Measurements from ENCODE around the gene PTPRT.

PTPRT gene

DNA sequence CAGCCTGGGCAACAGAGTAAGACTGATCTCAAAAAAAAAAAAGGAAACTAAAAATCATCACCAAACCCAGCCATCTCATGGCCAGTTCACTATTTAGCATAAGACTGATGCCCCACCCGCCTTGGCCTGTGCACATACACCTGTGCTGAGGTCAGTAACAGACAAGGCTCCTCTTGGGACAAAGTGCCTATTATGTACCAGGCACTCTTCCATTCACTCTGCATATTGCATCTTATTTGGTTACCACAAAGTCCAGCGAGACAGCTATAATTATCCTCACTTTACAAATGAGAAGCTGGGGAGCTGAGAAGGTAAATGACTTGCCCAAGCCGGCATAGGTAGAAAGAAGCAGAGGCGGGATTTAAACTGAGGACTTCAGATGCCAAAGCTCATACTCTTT, 3.8 kb downstream of the PTPRT start:
- Histone ChIP-seq H3K27me3 (peaks cover 63% of the 10 kb centered on the region), H3K4me1 (no peaks in the 10 kb centered on the region), H3K36me3 (no peaks in the 10 kb centered on the region), H3K9me3 (no peaks in the 10 kb centered on the region; the same call in 1 of the 2 replicates), H3K4me3 (ENCODE audit: low read depth, low read length) (no peak overlapping the region)
- TF ChIP-seq, protein P1, sequence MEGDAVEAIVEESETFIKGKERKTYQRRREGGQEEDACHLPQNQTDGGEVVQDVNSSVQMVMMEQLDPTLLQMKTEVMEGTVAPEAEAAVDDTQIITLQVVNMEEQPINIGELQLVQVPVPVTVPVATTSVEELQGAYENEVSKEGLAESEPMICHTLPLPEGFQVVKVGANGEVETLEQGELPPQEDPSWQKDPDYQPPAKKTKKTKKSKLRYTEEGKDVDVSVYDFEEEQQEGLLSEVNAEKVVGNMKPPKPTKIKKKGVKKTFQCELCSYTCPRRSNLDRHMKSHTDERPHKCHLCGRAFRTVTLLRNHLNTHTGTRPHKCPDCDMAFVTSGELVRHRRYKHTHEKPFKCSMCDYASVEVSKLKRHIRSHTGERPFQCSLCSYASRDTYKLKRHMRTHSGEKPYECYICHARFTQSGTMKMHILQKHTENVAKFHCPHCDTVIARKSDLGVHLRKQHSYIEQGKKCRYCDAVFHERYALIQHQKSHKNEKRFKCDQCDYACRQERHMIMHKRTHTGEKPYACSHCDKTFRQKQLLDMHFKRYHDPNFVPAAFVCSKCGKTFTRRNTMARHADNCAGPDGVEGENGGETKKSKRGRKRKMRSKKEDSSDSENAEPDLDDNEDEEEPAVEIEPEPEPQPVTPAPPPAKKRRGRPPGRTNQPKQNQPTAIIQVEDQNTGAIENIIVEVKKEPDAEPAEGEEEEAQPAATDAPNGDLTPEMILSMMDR (IDR thresholded peaks at IDR 0.05; ENCODE audit: low read depth, low read length): no peak
- DNase-seq: no peak

DNA sequence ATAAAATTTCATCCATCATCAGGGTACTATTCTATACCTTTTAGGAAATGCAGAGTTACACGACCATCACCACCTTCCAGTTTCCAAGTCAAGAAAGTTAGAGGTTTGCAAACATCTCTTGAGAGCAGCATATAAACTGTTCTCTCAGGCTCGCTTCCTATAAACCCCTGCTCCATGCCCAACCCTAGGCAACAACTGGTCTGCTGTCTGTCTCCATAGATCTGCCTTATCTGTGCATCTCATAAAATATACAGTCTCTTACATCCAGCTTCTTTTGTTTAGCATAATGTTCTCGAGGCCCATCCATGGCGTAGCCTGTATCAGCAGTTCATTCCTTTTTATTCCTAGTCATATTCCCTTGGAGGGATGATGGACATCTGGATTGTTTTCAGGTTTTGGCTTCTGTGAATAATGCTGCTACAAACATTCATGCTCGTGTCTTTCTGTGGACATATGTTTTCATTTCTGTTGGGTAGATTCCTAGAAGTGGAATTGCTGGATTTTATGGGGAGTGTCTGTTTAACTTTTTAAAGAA, 6.1 kb downstream of the PTPRT start:
- H3K4me1 ChIP-seq: no peaks in the 10 kb centered on the region
- TF ChIP-seq, protein P1 (IDR thresholded peaks at IDR 0.05; ENCODE audit: low read depth, low read length): no peak
- H3K36me3 ChIP-seq: no peaks in the 10 kb centered on the region
- peaks cover 42% of the 10 kb centered on the region for H3K27me3 ChIP-seq
- no peak overlapping the region for H3K4me3 ChIP-seq (ENCODE audit: low read depth, low read length)
- no peak for DNase-seq
- no peaks in the 10 kb centered on the region; the same call in 1 of the 2 replicates for H3K9me3 ChIP-seq

DNA sequence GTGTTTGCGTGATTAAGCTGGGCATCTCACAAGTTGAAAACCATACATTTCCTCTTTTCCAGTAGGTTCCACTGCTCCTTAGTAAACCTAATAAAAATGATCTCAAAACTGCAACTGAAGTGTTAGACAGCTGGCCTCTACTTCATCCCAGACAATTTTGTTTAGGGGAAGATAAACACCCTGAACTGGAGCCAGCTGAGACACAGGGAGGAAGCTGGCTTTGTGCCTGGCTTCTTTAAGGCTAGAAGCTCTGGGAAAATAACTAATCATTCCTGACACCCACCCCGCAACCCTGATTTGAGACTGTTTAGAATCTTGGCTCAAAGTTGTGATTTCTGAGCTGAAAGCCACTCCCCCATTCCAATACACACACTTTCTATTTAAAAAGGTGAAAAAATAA, 11.6 kb downstream of the PTPRT start:
- DNase-seq: no peak
- Histone ChIP-seq H3K4me1 (no peaks in the 10 kb centered on the region), H3K9me3 (no peaks in the 10 kb centered on the region), H3K27me3 (peaks cover 5% of the 10 kb centered on the region), H3K36me3 (no peaks in the 10 kb centered on the region), H3K4me3 (ENCODE audit: low read depth, low read length) (no peak overlapping the region)
- TF ChIP-seq, protein P1 (IDR thresholded peaks at IDR 0.05; ENCODE audit: low read depth, low read length): no peak

DNA sequence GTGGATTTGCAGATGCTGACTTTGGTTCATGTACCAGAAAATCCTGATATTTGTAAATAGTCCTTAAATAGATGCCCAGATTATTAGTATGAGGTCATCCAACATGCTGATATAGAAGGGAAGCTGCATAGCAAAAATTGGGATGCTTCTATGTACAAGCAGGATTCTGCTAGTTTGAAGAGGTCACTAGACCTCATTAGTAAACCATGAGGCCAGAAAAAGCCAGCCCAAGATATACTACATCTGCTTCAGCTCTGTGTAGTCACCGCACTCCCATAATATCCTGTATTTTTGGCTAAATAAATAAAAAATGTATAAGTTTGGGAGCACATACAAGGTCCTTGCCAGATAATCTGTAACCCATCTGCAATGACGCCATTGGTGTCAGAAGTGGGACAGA, 13.0 kb downstream of the PTPRT start:
- DNase-seq: no peak
- Histone ChIP-seq H3K4me1 (no peaks in the 10 kb centered on the region), H3K27me3 (no peaks in the 10 kb centered on the region; the same call in none of the 2 replicates), H3K4me3 (ENCODE audit: low read depth, low read length) (no peak overlapping the region), H3K36me3 (no peaks in the 10 kb centered on the region), H3K9me3 (no peaks in the 10 kb centered on the region)
- TF ChIP-seq, protein P1 (IDR thresholded peaks at IDR 0.05; ENCODE audit: low read depth, low read length): no peak

DNA sequence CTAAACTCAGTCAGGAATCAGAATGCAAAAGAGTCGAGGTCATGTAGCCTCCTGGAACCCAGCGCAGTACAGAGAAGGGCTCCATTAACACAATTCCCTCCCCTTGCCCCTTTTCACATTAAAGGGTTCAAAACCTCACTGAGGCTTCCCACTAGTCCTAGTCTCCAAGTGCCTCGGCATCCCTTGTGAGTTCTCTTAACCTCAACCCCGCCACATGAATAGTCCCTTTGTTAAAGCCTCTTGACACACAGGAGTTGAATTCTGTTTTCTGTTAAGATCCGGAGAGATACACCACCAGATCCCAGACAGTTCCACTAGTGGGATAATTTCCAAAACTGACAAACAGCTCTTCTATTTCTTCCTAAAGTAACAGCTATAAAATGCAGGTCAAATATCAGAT, 17.8 kb downstream of the PTPRT start:
- Histone ChIP-seq H3K36me3 (no peaks in the 10 kb centered on the region), H3K27me3 (no peaks in the 10 kb centered on the region; the same call in none of the 2 replicates), H3K4me3 (ENCODE audit: low read depth, low read length) (no peak overlapping the region), H3K4me1 (no peaks in the 10 kb centered on the region), H3K9me3 (no peaks in the 10 kb centered on the region)
- no peak for DNase-seq
- TF ChIP-seq, protein P1 (IDR thresholded peaks at IDR 0.05; ENCODE audit: low read depth, low read length): no peak

DNA sequence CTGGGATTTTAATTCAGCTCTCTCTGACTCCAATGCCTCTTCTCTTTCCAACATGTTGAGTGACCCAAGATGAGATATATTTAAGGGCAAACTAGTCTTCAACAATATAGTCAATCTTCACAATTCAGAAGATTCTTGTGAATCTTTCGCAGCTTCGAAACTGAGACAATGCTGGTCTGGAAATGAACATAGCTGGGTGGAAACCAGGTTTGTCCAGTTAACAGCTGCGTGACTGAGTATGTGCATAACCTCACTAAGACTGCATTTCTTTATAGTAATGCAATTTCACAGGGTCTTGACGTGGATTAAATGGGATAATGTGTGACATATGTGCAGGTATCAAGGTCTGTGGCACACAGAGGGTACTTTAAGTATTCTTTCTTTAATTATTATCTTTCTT, 18.9 kb downstream of the PTPRT start:
- no peak for DNase-seq
- H3K4me3 ChIP-seq (ENCODE audit: low read depth, low read length): no peak overlapping the region
- no peaks in the 10 kb centered on the region for H3K36me3 ChIP-seq
- TF ChIP-seq, protein P1 (IDR thresholded peaks at IDR 0.05; ENCODE audit: low read depth, low read length): no peak
- no peaks in the 10 kb centered on the region for H3K9me3 ChIP-seq
- no peaks in the 10 kb centered on the region; the same call in 1 of the 2 replicates for H3K27me3 ChIP-seq
- H3K4me1 ChIP-seq: no peaks in the 10 kb centered on the region
